Endometrial microvascular endothelial cells (primary cell): ENCODE data around the gene ADAMTS15. TPM values are rescaled to one million over a fixed set of nuclear protein-coding genes. Genes with fewer than 3 reads are reported as not detected.

ENCODE experiments used
- in situ Hi-C: cut with HindIII; loops from 2 replicates; pipeline ENCODE4 v1.10.0; 2017; ENCODE audit warnings: low sequenced_read_pairs, low pct_unique_long_range_greater_than_20kb; ENCODE audit errors: inconsistent ontology term
- total RNA-seq: library from RNA; depleted of rRNA; stranded (reverse); fragments of >200 nt; gene quantifications from one replicate; pipeline ENCODE4 v1.2.3, GENCODE V29; 2015; ENCODE audit errors: inconsistent ontology term

The ADAMTS15 gene
- total RNA-seq, 1 donor from 2014 or later: 0.46 TPM

DNA sequence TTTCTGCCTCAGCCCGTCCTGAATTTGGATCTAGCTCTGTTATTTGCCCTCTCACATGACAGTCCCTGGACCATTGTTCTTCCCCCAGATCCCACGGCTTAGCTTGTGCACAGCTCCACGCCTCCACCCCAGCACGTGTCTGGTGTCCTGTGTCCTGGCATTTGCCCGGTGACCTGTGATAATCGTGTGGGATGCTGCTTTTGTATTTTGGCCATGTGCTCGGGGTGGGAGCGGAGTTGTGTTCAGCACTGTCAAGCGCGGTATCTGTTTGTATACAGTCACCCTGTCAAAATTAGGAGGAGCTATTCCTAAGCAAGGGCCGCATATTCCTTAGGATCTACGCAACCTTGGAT lies 31.9 kb upstream of the ADAMTS15 start:
- in situ Hi-C loops: no loop called here

DNA sequence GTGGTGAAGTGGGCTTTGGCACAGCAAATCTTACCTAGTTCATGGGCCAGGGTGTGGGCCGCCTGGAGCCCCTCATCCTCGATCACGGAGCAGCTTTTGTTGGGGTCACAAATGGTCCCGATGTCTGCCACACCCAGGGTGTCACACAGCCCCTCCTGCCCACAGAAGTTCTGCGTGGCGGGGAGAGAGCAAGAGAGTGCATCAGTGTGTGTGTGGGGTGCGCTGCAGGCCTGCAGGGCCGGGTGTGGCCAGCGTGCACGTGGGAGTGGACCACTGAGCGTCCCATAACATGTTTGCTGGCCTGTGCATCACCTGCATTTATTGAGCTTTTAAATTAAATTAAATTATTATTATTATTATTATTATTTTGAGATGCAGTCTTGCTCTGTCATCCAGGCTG lies 31.5 kb upstream of the ADAMTS15 start:
- in situ Hi-C loops: no loop called here

DNA sequence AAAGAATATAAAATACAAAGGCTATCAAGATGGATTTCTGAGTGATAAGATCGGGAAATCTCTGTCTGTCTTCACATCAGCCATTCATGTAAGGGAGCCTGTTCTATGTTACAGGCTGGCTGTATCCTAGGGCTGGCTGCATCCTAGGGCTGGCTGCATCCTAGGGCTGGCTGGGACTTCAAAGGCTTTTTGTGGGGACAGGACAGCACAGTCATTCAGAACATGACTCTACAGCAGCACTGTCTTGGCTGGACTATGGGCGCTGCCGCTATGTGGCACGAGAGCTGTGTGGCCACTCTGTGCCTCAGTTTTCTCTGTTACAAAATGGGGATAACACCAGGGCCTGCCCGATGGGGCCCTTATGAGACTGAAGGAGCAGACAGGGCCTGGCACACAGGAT lies 30.2 kb upstream of the ADAMTS15 start:
- in situ Hi-C loops: no loop called here

DNA sequence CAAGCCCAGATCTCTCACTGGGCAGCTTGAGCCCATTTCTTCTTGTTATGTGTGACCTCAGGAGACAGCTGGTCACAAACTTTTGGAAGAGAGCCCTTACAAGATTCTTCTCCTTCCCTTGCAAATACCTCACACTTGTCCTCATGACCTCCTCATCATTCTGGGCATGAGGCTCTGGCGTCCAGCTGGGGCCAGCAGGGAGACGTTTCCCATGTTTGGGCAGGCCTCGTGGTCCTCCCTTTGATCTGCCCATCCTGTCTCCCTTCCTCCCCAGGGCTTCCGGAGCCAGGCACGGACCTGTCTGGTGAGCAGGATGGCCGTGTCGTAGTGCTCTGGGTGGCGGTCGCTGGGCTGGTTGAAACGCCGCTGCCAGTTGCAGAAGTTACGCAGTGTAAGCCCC lies 29.7 kb upstream of the ADAMTS15 start:
- in situ Hi-C loops: no loop called here

DNA sequence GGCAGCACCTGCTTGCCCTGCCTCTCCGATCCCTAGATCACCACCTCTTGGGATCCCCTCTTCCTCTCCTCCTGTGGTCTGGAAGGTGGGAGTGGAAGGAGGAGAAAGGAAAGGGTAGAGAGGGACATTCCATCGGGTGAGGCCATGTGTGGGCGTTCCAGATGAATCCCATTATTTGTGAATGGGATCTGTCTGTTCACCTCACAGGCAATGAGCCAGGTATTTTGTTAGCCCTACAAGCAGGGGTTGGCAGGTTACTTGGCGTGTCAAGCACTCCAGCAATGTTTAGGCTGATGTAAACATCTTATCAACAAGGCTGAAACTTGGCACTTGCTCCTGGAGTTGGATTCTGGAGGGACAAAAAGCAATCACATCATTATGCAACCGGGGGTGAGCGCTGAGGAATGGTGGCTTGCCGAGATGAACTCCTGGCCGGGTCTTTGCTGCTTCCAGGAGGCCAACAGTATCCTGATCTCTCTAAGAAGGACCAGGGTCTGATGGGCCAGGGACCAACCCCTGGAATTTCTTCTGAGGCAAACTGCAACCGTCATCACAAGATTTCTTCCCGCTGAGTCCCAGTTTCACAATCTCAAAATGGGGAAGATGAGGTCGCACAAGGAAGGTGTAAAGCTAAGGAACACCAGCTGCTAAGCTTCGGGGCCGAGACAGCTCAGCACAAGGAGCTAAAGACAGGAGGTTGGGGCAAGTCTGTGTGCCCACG lies 27.8 kb upstream of the ADAMTS15 start:
- in situ Hi-C loops: no loop called here

DNA sequence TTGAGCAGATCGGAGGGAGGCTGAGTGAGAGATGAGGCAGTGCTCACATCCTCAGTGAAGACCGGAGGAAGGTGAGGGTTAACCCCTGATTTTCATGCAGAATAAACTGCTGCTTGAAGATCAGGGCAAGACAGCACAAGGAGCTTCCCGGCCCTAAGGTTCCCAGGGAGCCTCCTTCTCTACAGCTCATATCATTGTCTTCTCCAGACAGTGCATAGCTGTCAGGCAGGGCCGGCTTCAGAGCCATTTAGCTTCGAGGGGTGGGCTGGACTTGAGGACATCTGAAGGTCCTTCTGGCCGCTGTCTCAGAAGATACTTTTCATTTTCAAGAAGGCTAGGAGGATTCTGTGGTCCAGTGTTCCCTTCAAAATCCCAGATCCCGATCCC lies 27.3 kb upstream of the ADAMTS15 start:
- in situ Hi-C loops: no loop called here

DNA sequence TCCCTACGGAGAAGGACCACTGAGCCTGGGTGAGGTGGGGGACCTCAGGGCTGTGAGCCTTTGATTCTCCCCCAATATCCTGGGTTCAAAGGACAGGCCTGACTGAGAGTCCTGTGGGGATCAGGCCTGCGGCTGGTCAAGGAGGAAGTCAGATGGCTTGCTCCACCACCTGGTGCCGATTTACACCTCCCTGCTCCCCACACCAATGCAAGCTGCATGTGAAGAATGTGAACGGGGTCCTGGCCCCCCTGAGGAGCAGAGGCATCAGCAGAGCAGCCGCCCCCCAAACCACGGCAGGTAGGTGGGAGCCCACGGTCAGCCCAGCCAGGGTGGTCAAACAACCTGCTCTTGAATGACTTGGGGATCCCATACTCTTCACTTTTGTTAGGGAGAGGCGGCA lies 26.7 kb upstream of the ADAMTS15 start:
- in situ Hi-C loops: no loop called here

DNA sequence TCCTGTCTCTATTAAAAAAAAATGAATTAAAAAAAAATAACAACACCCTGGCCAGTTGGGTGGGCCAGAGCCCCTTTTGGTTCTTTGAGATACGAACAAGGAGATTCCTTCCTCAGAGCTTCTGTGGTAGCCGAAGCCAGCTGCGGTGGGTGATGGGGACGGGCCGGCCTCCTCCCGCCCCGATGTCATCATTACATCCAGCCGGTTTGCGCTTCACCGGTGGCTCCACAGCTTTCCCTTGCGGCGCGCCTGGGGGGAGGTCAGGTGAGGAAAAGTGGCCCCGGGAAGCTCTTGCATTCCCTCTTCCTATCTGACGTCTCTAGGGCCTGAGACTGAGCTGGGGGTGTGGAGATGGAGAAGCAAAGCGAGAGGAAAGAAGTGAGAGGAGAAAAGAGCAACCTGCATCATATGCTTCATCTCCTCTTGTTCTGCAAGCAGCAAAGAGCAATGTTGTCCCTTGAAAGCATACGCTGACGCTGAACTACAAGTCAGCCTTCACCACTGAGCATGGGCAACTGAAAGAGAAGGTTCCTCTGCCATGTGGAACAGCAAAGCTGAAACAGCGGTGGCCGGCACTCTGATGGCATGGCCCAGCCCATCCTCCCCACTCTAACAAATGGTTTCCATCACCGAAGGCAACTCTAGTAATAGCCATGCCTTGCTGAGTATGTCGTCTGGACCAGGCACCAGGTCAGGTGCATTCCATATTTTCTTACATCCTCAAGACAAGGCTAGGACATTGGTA lies 26.0 kb upstream of the ADAMTS15 start:
- in situ Hi-C loops: no loop called here

DNA sequence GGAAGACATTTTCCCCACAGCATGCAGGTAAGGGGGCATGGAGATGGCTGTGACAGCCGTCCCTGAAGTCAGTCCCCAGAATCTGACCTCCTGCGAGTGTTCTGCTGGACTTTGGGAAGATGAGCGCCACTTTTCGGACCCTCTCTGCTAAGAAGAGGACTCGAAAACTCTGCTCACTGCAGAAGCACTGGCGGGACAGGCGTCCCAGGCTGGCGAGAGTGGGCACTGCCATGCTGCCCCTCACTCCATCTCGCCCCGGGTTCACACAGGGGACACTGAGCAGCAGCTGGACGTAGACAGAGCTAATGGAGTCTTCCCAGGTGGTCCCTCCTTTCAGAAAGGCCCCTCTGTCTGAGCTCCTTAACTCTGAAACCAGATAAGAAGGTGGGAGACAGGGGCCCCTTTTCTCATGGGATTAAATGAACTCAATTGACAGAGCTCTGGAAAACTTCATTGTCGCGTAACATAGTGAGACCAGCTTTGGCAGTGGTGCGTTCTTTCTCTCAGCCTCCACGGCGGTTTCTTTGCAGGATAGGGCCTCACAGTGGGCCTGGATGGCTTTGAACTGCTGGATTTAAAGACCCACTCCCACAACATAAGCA lies 24.8 kb upstream of the ADAMTS15 start:
- in situ Hi-C loops: no loop called here

DNA sequence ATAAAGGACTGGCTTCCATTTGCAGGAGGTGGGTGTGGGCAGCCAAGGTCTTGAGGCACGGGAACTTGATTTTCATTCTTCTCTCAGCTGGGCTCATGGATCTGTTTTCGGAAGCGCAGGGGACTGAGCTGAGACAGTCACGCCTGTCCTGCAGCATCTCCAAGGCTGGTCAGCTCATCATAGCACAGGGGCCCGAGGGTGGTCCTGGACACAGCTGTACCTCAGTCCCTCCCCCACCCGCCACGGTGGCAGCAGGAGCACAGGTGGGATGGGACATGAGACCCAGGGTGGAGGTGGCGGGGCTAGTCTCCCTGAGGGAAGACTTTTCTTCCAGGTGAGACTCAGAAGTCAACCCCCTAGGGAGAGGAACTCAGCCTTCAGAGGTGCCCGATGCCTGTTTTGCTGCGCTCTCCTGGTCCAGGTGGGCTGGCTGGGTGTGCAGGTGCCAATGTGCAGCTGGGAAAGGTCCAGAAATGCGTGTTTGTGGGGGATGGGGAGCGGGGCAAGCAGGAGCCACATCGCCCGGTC lies 23.8 kb upstream of the ADAMTS15 start:
- in situ Hi-C loops: loop anchor here (25.0 kb wide), 1 partner anchor 438 kb away; no protein-coding TSS in a partner anchor

DNA sequence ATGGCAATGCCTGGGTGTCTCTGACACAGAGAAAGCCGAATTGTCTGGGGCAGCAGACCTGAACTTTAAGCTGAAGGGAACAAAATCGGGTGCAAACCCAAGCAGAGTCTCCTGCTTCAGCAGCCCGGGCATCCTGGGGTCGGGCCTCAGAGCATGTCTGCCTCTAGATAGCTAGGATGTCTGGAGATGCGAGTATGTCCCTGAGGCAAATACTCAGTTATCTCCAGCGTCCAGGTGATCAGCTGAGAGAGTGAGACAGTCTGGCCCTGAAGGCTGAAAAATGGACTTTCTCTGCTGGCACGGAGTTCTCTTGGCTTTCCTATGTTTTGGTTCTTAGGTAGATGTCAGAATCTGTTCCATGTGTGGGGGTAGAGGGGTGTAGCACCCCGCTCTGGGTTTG lies 23.3 kb upstream of the ADAMTS15 start:
- in situ Hi-C loops: loop anchor here (25.0 kb wide), 1 partner anchor 437 kb away; no protein-coding TSS in a partner anchor

DNA sequence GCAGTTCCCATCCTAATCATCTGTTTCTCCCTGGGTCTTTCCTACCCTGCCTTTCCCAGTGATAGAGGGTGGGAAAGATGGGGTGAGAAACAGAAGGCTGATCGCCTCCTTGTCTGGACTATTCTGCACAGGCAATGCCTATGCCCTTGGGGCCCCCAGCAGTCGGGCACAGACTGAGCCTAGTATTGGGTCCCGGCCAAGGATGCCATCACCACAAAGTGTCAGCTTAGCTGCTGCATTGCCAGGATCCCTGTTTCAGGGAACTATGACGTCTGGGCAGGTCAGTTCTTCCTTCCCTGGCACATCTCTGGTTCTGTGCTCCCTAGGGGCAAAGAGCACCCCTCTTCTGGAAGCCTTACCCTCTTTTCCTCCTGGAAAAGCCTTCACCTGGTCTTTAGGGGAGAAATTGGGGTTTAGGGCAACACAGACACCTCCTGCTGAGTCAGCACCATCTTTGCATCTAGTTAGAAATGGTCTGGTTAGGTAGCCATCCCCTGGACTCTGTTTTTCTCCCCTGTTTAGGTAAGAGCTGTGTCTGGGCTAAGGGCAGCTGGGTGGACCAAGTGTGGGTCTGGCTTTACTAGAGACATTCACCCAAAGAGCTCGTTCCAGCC lies 22.1 kb upstream of the ADAMTS15 start:
- in situ Hi-C loops: loop anchor here (25.0 kb wide), 1 partner anchor 436 kb away; no protein-coding TSS in a partner anchor

DNA sequence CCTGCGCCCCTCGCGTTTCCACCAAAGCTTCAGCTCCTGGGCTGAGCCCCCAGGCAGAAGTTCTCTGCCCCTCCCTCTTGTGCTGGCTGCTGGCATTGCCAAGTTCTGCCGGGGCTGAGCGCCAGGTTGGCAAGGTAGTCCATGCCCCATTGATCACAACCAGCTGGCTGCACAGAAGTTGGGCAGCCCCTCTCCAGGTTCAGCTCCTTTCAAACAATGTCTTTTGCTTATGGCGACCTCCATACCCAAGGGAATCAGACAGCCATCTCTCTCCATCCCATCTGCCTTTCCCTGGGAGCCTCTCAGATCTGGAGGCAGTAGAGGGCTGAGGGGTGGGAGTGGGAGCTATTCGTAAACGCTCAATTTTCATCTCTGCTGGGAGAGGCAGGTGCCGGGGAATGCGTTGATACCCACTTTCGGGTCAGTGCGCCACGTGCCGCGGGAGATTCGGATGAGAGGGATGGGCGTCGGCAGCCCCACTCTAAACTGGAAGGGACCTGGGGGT lies 21.6 kb upstream of the ADAMTS15 start:
- in situ Hi-C loops: loop anchor here (25.0 kb wide), 1 partner anchor 435 kb away; no protein-coding TSS in a partner anchor

DNA sequence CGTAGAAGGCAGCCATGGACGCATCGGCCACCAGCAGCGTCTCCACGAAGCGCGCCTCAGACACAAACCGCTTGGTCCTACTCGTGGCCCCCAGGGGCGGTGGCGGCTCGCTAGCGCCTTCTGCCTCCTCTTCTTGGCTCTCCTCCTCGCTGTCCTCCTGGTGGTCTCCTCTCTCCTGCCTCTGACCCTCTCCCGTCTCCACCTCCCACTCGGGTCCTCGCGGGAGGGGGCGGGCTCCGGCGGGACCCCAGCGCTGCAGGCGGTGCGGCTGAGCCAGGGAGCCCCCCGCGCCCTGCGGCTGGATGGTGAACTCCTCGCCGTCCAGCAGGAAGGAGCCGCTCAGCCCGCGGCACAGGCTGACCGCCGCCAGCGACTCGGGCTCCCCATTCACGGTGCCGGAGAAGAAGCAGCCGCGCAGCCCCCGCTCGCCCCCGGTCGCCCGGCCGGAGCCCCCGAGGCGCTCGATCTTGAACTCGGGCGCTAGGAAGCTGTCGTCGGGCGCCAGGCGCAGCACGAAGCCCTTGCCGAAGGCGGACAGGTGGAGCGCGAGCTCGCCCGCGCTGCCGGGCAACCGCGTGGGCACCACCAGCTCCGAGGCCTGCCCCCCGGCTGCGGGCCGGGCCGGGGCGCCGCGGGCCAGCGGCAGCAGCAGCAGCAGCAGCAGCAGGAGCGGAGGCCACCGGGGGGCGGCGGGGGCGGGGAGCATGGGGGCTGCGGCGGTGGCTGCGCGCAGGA lies 20.7 kb upstream of the ADAMTS15 start:
- in situ Hi-C loops: loop anchor here (25.0 kb wide), 1 partner anchor 435 kb away; no protein-coding TSS in a partner anchor

DNA sequence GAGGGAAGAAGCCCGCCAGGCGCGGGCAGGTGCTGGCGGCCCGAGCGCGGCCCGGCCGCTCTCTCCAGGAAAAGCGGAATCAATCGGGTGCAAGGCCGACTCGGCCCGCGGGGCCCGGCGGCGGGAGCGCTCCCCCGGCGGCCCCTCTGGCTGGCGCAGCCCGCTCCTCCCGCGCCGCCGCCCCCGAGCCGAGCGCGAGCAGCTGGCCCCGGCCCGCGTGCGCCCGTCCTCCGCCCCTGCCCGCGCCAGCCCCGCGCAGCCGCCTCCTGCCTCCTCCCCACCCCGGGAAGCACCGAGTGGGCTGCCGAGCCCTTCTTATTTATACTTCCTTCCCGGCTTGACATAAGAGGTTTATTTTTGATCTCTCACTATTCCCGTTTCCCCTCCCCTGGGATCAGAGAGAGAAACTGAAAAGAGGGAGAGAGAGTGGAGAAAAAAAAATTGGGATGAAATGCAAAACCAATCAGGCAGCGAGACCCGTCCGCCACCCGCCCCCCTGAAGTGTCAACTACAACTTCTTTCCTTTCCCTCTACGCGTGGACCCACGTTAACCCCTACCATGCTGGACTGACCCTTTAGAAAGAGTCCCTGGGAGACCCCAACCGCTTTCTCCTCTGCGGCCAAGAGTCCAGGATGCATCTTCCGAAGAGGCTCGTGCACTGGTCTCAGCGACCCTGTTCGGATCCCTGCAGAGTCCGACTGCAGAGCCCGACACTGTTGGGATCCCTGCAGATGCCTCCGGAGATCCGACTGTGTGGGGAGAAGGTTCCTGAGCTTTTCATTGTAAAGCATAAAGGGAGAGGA lies 19.9 kb upstream of the ADAMTS15 start, which contains the start of gene ADAMTS8:
Gene ADAMTS8, minus strand, starts transcription at position 294 of the 804 bp plus-strand sequence. CDS start 323 bp downstream, outside the sequence.
- in situ Hi-C loops: loop anchor here (25.0 kb wide), 1 partner anchor 434 kb away; no protein-coding TSS in a partner anchor

DNA sequence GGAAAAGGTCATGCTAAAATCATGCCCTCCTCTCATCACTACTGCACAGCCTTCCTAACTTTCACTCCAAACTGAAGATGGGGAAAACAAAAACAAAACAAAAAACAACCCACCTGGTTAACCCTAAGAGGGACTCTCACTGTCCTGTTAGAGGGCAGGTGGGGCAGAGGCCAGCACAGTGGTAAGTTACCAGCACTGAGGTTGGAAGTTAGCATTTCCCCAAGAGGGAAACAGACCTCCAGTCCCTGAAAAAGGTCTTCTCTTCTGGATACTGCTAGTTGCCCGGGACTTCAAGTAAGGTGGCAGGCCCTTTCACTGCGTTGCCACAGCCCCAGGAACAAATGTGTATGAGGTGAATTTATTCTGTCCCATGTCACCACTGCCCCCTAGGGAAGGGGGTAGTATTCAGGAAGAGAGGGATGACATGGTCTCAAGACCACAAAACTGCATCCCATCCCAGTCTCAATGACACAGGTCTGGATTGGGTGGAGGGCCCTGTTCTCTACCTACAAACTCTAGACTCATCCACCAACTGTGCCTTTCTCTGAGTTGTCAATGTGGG lies 19.2 kb upstream of the ADAMTS15 start:
- in situ Hi-C loops: loop anchor here (25.0 kb wide), 1 partner anchor 433 kb away; no protein-coding TSS in a partner anchor

DNA sequence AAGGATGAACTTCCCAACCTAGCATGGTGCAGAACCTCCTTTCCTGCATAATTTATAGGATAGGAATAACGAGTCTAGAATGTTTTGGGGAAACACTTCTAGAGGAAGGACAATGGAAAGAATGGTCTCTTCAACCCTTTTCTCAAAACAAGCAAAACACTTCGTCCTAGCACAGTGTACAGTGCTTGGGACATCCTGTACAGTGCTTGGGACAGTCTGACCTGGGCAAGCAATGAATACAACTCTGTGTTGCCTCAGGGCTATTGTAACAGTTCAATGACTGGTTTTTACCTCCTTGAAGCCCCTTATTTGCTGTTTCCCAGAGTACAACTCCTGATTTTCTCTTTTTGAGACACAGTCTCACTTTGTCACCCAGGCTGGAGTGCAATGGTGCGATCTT lies 18.5 kb upstream of the ADAMTS15 start:
- in situ Hi-C loops: loop anchor here (25.0 kb wide), 1 partner anchor 432 kb away; no protein-coding TSS in a partner anchor
